A204.1 (cell line): ENCODE results near the gene CEP170B.
"Not testable (repeated sequence)": the region's sequence is repeated elsewhere in the genome, so short reads cannot be mapped to it uniquely, and the experiment has no call there.

ENCODE experiments used
- FAIRE-seq: peaks from 2 replicates; lab custom pipeline; 2012; peaks lifted over from hg19 to GRCh38; lab: Jason Lieb, UNC

CEP170B gene

DNA sequence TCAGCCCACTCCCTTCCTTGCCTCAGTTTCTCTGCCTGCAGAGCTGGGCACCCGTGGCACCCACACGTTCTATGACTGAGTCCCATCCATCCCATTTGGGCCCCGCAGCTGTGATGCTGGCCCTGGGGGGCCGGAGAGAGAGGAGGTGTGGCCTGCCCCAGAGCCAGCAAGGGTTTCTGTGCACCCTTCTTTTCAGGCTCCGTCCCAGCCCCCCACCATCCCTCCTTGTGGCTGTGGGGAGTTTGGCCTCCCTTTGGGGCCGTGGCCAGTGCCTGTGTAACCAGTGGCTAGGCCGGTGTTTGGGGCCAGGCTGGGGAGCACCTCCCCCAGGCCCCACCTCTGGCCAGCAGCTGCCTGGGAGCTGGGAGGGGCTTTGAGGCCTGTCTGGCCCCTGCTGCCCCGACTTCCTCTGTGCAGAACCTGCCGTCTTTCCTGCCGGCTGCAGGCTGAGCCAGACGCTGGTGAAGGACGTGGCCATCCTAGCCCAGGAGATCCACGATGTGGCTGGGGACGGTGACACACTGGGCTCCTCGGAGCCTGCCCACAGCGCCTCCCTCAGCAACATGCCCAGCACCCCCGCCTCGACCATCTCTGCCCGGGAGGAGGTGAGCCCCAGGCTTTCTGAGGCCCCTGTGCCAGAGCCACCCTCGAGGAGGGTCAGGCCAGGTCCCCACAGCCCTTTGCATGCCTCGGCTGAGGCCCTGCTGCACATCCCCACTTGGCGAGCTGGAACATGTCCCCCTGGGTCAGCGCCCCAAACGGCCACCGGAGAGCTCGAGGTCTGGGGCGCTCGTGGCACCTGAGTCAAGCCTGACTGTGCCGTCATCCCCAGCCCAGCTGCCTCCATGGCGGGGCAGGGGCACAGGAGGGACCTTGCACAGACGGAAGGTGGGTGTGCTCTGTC lies 27.7 kb downstream of the CEP170B start:
- FAIRE-seq = no peak

DNA sequence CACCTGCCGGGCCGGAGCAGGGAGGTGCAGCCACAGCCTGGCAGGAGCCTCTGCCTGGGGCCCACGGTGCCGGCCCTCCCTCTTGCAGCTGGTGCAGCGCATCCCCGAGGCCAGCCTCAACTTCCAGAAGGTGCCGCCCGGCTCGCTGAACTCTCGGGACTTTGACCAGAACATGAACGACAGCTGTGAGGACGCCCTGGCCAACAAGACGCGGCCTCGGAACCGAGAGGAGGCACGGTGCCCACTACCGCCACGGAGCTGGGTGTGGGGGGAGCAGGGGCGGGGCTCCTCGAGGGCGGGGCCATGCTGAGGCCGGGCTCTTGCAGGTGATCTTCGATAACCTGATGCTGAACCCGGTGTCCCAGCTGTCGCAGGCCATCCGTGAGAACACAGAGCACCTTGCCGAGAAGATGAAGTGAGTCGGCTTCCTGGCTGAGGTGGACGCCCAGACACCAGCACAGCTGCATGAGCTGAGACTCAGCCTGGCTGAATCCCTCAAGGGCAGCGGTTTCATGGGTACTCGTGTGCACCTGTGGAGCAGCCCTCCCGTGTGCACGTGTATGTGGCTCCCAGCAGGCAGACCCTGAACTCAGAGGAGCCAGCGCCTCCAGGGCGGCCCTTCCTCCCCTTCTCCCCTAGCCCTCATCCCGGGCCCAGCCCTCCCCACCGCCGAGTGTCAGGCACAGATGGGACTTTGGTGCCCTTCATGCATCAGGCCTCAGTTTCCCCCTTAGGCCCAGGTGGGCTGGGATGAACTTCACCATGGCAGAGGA lies 28.6 kb downstream of the CEP170B start:
- no peak for FAIRE-seq

DNA sequence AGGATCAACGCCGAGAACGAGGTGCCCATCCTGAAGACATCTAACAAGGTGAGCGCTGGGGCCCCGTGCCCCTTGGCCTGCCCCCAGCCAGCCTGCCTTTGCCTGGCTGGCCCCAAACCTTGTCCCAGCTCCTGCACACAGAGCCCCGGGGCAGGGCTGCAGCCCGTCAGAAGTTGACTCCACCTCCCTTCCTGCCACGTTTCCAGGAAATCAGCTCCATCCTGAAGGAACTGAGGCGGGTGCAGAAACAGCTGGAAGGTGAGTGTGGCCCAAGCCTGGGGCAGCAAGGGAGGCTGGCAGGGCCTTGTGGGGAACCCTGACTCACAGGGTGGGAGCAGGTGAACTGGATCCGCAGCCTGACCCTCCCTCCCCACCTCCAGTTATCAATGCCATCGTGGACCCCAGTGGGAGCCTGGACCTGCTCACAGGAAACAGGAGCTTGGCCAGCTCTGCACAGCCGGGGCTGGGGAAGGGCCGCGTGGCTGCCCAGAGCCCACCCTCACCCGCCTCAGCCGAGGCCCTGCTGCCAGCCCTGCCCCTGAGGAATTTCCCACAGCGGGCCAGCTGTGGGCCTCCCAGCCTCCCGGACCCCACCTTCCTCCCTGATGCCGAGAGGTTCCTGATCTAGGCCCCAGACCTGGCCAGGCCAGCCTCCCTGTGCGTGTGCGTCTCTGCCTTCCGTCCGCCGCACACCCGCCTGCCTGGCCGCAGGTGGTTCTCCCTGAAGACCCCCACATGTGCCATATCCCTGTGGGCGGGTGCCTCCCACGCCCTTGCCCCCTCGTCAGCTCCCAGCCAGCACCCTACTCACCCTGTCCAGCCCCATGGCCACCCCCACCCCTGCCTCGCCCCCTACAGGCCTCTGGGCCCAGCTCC lies 29.5 kb downstream of the CEP170B start:
- FAIRE-seq = no peak

DNA sequence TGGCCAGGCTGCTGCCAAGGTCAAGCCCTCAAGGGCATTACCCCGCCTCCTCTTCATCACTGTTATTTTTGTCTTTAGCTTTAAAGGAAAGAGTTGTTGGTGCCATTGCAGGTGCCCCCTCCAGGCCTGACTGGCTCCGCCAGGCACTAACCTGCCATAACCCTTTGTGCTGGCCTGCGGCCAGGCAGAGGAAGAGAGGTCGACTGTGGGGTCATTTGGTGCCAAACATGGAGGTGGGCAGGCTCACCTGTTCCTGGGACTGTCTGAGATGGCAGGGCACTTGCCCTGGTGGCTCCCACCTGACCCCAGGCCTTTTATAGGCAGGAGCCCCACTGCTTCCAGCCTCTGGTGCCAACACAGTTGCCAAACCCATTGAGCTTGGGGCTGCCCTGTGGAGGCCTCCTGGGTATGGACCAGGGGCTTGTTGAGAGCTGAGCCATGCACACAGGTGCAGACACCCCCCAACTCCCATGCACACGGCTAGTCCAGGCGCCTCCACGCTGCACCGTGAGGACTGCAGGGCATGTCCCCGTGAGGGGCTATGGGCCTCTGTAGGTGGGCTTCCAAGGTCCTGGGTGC lies 30.2 kb downstream of the CEP170B start:
- no peak for FAIRE-seq

DNA sequence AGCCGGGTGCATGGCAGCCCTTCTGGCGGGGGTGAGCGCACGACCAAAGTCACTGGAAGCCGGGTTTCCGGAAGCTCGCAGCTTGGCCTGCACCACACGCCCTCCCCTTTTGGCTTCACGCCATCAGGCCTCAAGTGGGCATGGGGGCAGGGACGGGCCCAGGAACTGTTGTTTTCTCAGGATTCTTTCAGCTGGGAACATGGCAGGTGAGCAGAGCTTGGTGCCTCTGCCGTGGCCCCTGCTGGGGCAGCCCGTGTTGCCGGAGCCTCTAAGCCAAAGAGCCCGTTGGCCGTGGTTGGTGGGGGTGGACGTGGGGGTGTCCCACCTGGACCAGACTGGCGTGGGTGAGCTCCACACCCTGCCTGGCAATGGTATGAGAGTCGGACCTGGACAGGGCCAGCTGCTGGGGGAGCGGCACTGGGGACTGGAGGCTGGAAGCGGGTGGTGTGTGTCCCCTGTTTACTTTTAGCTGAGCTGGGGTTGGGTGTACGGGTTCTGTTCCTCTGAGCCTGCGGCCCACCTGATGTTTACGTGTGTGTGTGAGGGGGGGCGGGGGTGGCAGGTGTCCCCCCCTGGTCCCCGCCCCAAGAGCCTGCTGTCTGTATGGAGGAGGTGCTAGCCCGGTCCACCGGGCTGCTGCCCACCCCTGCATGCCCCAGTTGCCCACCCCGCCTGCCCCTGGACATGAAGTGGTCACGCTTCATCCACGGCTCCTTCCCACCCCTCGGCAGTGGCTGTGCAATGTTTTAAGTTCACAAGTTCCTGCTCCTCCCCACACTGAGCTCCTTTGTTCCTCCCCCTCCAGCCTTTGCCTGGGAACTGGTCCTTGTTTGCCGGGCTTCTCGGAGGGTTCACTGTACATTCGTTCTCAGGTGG lies 31.0 kb downstream of the CEP170B start:
- FAIRE-seq = no peak

DNA sequence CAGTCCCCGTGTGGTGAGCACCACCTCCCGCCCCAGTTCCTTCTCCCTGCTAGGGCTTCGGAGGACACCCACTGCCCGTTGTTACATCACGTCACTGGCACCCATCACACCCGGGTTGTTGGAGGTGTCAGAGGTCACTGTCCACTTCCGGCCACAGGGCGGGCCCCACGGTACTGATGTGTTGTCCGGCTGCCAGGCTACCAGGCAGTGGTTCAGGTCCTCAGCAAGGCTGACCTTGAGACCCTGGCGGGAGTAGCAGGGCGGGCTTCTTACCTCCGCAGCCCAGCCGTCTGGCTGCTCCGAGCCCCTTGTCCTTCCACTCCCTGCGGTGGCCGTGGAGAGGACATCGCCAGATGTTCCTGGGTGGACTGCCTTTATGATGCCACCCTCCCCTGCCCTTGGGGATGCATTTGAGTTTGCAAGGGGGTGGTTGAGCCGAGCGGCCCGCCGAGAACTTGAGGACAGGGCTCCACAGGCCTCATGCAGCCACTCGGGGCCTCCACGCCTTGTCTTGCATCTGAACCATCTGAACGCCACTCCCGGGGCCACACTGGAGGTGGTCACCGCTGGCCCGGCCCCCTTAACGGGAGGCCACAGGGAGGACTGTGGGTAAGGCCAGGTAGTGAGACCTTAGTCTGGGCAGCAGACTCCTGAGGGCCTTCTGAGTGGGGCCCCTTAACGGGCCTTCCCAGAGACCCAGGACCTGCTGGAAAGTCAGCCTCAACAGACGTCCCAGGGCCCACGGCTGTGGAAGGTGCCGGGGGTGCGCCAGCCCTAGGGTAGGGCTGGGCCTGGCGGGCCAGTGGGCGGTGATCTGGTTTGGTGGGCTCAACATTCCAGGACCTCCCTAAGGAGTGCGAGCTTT lies 32.5 kb downstream of the CEP170B start:
- no peak for FAIRE-seq

DNA sequence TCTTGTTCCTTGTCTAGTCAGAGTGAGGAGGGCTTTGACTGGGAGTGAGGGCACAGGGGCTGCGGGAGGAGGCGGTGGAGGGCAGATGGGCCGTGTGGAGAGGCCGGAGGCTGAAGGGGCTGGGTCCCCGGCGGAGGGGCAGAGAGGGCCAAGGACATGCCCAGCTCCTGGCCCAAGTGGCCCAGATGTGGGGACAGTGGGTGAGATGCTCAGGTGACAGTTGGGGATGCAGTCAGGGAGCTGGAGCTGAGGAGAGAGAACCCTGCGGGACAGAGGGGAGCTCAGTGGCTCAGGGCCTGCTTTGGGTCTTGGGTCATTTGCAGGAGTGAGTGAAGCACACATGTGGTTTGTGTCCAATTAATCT lies 33.1 kb downstream of the CEP170B start:
- FAIRE-seq = no peak

DNA sequence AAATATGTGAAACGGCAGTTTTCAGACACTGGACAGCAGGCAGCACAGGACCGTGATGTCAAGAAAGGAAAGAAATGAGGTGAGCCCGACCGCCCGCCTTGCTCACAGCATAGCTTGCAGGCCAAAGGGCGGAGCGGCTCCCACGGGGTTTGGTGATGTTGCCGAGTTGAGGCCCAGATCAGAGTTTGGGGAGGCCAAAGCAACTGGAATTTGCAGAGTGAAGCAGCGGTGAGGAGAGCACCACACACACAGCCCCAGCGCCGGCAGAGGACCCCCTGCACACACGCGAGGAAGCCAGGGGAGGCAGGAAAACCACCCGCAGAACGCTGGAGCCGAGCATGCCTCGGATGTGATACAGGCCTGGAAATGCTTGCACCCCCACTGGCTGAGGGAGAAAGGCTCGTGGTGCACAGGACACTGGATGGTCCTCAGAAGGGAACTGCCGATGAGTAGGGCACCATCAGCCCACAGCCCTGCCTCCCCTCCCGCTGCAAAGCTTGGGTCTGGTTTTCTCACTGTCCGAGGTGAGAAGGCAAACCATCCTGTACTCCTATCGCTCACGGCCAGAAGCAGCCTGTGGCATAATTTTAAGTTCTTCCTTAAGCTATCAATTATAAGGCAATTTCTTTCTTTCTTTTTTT lies 33.9 kb downstream of the CEP170B start:
- no peak for FAIRE-seq

DNA sequence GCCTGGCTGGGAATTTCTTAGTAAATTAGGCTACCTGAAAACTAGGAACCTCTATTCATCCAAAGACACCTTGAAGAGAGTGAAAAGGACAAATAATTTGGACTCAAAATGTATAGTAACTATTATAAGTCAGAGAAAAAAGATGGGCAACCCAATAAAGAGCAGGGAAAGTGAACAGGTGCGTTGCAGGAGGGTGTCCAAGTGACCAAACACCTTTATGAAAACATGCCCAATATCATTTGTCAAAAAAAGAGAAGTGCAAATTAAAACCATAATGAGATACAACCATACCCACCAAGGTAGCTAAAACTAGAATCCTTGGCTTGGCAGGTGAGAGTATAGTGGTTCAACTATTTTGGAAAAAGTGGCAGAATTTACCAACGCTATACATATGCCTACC lies 34.7 kb downstream of the CEP170B start:
- no peak for FAIRE-seq

DNA sequence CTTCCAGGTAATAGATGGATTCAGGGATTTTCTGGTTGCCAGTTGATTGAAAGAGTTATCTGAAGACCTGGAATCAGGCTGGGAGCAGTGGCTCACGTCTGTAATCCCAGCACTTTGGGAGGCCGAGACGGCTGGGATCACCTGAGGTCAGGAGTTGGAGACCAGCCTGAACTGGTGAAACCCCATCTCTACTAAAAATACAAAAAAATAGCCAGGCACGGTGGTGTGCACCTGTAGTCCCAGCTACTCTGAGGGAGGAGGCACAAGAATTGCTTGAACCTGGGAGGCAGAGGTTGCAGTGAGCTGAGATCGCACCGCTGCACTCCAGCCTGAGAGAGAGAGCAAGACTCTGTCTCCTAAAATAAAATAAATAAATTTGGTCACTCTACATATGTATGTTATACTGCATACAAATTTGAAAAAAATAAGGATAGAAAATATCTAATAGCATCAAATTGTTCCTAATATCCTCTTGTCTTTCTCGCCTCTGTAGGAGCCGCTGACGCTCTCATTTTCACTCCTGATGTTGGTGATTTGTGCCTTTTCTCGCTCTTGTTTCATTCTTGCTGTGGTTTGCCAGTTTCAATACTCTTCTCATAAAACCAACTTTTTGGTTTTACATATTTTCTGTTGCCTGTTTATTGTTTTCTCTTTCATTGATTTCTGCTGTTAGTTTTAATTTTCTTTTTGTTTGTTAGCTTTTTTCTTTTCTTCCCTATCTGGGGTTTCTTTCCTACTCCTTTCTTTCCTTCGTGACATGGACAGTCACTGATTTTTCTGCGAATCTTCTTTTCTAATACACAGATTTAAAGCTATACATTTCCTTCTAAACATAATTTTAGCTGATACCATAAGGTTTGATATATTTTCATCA lies 35.8 kb downstream of the CEP170B start:
- FAIRE-seq = no peak

DNA sequence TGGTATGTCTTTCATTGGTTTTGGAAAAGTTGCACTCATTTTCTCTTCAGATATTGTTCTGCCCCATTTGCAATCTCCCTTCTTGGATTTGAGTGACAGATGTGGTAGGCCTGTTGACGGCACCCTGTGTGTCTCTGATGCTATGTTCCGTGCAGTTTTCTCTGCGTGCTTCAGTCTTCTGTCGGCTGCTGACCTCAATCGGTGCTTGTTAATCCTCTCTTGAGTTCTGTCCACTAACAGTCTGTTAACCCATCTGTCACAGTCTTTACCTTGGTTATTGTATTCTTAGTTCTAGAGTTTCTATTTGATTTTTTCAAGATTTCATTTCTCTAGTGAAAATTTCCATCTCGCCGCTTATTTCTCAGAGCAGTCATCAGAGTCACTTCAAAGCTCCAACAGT lies 38.9 kb downstream of the CEP170B start:
- no peak for FAIRE-seq

DNA sequence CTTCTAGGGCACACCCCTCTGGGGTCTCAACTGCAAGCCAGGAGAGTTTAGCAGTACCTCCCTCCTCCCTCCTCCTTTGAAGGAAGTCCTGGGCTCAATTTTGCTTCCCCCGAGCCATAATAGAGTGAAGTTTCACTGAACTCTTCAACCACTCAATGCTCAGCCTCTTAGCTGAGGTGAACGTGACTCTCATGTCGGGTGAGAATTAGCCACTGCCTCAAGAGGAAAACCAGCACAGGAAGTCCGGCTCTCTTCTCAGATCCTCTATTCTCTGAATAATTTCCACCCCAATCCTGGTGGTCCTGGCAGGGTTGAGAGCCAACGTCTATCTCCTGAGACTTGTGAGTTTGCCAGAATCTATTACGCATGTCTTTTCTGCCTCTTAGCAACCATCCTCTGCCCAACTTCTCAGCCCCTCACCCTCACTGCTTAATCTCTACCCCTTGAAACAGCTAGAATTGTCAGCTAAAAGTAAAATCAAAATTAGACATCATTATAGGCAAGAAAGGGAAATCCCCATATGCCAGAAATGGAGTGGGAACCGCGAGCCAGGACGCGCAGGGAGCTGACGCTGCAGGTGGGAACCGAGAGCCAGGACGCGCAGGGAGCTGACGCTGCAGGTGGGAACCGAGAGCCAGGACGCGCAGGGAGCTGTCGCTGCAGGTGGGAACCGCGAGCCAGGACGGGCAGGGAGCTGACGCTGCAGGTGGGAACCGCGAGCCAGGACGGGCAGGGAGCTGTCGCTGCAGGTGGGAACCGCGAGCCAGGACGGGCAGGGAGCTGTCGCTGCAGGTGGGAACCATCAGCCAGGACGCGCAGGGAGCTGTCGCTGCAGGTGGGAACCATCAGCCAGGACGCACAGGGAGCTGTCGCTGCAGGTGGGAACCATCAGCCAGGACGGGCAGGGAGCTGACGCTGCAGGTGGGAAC lies 39.8 kb downstream of the CEP170B start:
- FAIRE-seq = not testable (repeated sequence)

DNA sequence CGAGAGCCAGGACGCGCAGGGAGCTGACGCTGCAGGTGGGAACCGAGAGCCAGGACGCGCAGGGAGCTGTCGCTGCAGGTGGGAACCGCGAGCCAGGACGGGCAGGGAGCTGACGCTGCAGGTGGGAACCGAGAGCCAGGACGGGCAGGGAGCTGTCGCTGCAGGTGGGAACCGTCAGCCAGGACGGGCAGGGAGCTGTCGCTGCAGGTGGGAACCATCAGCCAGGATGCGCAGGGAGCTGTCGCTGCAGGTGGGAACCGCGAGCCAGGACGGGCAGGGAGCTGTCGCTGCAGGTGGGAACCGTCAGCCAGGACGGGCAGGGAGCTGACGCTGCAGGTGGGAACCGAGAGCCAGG lies 40.5 kb downstream of the CEP170B start:
- not testable (repeated sequence) for FAIRE-seq

DNA sequence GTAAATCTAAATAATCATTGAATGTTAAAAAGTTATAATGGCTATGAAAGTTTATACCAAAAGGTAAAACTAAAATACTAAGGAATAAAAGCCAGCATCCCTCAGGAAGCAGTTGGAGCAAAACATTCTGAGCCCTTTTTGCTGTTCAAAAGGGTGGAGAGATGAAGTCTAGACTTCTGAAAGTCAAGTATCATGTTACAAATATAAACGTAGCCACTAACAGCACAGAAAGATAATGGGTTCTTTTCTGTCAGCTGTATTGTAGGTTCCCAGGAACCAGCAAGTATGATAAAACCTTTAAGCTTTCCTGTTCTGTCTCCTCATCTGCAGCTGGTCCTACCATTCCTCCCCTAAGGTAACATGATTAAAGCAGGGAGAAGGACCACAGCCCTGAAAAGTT lies 43.2 kb downstream of the CEP170B start:
- no peak for FAIRE-seq

DNA sequence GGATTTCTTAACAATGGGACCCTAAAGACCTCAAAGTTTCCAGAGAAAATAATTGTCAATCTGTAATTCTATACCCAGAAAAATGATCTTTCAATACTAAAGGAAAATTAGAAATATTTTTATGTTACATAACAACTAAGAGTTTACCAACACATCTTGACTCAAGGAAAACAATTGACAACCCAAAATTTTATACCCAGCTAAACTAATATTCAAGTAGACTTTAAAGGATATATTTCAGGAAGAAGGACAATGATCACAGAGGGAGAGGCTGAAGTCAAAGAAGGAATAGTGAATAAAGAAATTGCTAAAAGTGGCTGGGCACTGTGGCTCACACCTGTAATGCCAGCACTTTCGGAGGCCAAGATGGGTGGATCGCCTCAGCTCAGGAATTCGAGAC lies 47.0 kb downstream of the CEP170B start:
- no peak for FAIRE-seq

DNA sequence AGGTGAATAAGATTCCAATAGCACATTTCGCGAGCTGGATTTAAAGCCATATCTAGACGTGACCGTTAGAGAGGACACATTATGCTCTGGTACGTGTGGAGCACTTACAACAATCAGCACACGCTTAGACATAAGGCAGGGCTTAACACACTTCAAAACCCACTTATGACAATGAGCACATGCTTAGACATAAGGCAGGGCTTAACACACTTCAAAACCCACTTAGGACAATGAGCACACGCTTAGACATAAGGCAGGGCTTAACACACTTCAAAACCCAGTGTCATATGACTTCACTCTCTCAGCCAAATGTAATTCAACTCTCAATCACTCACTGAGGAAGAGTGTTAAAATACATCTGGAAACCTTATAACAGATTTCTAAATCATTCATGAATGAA lies 48.4 kb downstream of the CEP170B start:
- FAIRE-seq = no peak

DNA sequence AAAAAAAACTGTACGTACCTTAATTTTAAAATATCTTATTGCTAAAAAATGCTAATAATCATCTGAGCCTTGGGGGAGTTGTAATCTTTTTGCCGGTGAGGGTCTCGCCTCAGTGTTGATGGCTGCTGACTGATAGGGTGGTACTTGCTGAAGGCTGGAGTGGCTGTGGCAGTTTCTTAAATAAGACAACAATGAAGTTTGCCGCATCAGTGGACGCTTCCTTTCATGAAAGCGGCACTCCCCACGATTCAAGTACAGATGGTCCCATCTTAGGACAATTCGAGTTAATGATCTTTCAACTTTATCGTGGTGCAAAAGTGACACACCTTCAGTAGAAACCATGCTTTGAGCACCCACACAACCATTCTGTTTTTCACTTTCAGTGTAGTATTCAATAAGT lies 52.0 kb downstream of the CEP170B start:
- FAIRE-seq = no peak

DNA sequence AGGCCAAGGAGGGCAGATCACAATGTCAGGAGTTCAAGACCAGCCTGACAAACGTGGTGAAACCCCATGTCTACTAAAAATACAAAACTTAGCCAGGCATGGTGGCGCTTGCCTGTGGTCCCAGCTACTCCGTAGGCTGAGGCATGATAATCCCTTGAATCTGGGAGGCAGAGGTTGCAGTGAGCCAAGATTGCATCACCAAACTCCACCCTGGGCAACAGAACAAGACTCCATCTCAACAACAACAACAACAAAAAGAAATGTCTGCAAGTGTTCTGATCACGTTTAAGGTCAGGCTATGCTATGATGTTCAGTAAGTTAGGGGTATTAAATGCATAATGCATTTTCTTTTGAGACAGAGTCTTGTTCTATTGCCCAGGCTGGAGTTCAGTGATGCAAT lies 52.9 kb downstream of the CEP170B start:
- no peak for FAIRE-seq
